CD4-positive, alpha-beta T cell (primary cell): Measurements from ENCODE around the gene SPRED2. TPM values are rescaled to one million over a fixed set of nuclear protein-coding genes. Genes with fewer than 3 reads are reported as not detected.

Experiments
- ATAC-seq: fragments of 200-7000 bp; cut with Tn5 transposase; one replicate; pipeline ENCODE4 v1.10.0; 2022; ENCODE audit warnings: mild to moderate bottlenecking; ENCODE audit not compliant: poor library complexity
- CTCF ChIA-PET: fragments of 350-600 bp; sonication (Branson Sonifier 250); formaldehyde crosslinking; loops from one replicate; lab custom pipeline; 2021; ENCODE audit warnings: antibody characterized with exemption, inconsistent platforms; lab: Charles Lee
- POLR2A ChIA-PET: fragments of 350-600 bp; sonication (Branson Sonifier 250); formaldehyde crosslinking; loops from one replicate; lab custom pipeline; 2021; ENCODE audit warnings: antibody characterized with exemption, inconsistent platforms; lab: Charles Lee
- DNase-seq, 14 experiments: peaks; one replicate each; pipeline ENCODE4 v3.0.0-alpha.2; 2013 to 2020; ENCODE audit warnings: mixed read lengths in 2 of 14
- H3K27ac ChIP-seq, 2 donors: one replicate each; pipeline versions ENCODE4 v1.5.1 to v1.7.0; 2013; ENCODE audit warnings: low read length in 2 of 2, low read depth in 1 of 2, mild to moderate bottlenecking in 1 of 2
- H3K27me3 ChIP-seq, 2 experiments: 1 replicate in 1 of 2; 2 replicates in 1 of 2; pipeline versions ENCODE4 v1.6.1 to v1.7.0; 2013; ENCODE audit warnings: low read length in 2 of 2, control low read depth in 1 of 2, mild to moderate bottlenecking in 1 of 2, moderate library complexity in 1 of 2; ENCODE audit not compliant: insufficient read depth in 2 of 2, control insufficient read depth in 1 of 2
- H3K36me3 ChIP-seq: one replicate; pipeline ENCODE4 v1.6.1; 2013; ENCODE audit warnings: low read length, control low read depth; ENCODE audit not compliant: insufficient read depth
- H3K4me1 ChIP-seq: one replicate; pipeline ENCODE4 v1.6.1; 2013; ENCODE audit warnings: low read length, control low read depth; ENCODE audit not compliant: insufficient read depth
- H3K4me3 ChIP-seq: one replicate; pipeline ENCODE4 v1.5.1; 2013; ENCODE audit warnings: mild to moderate bottlenecking, low read length, moderate library complexity
- H3K9me3 ChIP-seq, 2 experiments: 1 replicate in 1 of 2; 2 replicates in 1 of 2; pipeline versions ENCODE4 v1.6.1 to v1.7.0; 2013; ENCODE audit warnings: low read length in 2 of 2, mild to moderate bottlenecking in 2 of 2, control low read depth in 1 of 2, moderate library complexity in 1 of 2; ENCODE audit not compliant: control insufficient read depth in 1 of 2, insufficient read depth in 1 of 2
- H3K27ac Mint-ChIP-seq: one replicate; pipeline ENCODE4 v1.8.0; 2020; ENCODE audit warnings: mixed read lengths
- H3K27me3 Mint-ChIP-seq: one replicate; pipeline ENCODE4 v1.8.0; 2021; ENCODE audit warnings: mixed read lengths
- H3K36me3 Mint-ChIP-seq: one replicate; pipeline ENCODE4 v1.8.0; 2021; ENCODE audit warnings: low read depth, mixed read lengths
- H3K4me1 Mint-ChIP-seq: one replicate; pipeline ENCODE4 v1.8.0; 2021; ENCODE audit warnings: low read depth, mixed read lengths
- H3K4me3 Mint-ChIP-seq: one replicate; pipeline ENCODE4 v1.8.0; 2020; ENCODE audit warnings: mild to moderate bottlenecking, mixed read lengths
- H3K9me3 Mint-ChIP-seq: one replicate; pipeline ENCODE4 v1.8.0; 2020; ENCODE audit warnings: mixed read lengths
- intact Hi-C, 2 experiments: fragments of 100-400 bp; cut with DNase I in 1 of 2; cut with micrococcal nuclease in 1 of 2; formaldehyde crosslinking; loops; one replicate each; pipeline versions ENCODE4 v1.15.1 to v1.9.0; 2023 to 2025; cut with DNase I, micrococcal nuclease
- total RNA-seq, 174 experiments: library from RNA in 2 of 174; stranded (reverse) in 2 of 174; gene quantifications; one replicate each; pipeline ENCODE4 v1.2.3 and lab custom pipeline; 2021 to 2026
- TF ChIP-seq, protein P1 (sequence below): fragments of 200-600 bp; IDR thresholded peaks from one replicate; pipeline ENCODE4 v1.8.0; 2022; ENCODE audit warnings: antibody characterized with exemption, mild to moderate bottlenecking

The SPRED2 gene
- total RNA-seq, 2 experiments from 2014 or later = 2.5 to 2.8 TPM

DNA sequence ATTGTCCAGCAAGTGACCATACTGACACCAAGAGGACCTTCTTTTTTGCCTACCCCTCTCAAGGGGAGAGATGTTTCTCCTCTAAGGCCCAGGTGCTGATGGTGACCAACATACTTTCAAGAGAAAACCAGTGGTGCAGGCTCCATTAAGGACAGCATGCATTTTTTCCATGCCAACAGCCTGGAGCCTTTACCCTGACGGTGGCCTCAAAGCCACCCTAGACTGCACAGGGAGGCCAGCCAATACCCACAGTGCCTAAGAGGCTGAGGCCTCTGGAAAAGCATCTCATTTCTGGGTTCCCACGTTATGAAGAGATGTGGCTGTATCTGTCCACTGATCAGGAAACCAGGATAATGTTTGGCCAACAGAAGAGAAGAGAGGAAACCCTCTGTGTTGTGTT, 19.3 kb downstream of the SPRED2 start:
- Histone ChIP-seq H3K27me3 (no peaks in the 10 kb centered on the region), H3K27ac (no peak overlapping the region), H3K36me3 (no peaks in the 10 kb centered on the region), H3K4me1 (peaks cover 3% of the 10 kb centered on the region), H3K9me3 (no peaks in the 10 kb centered on the region), H3K4me3 (no peak overlapping the region)
- Mint-ChIP-seq H3K27ac (no peak overlapping the region), H3K27me3 (no peaks in the 10 kb centered on the region), H3K4me1 (peaks cover 15% of the 10 kb centered on the region), H3K36me3 (no peaks in the 10 kb centered on the region), H3K9me3 (no peaks in the 10 kb centered on the region), H3K4me3 (no peak overlapping the region)
- DNase-seq = no peak
- no peak for ATAC-seq
- TF ChIP-seq, protein P1, sequence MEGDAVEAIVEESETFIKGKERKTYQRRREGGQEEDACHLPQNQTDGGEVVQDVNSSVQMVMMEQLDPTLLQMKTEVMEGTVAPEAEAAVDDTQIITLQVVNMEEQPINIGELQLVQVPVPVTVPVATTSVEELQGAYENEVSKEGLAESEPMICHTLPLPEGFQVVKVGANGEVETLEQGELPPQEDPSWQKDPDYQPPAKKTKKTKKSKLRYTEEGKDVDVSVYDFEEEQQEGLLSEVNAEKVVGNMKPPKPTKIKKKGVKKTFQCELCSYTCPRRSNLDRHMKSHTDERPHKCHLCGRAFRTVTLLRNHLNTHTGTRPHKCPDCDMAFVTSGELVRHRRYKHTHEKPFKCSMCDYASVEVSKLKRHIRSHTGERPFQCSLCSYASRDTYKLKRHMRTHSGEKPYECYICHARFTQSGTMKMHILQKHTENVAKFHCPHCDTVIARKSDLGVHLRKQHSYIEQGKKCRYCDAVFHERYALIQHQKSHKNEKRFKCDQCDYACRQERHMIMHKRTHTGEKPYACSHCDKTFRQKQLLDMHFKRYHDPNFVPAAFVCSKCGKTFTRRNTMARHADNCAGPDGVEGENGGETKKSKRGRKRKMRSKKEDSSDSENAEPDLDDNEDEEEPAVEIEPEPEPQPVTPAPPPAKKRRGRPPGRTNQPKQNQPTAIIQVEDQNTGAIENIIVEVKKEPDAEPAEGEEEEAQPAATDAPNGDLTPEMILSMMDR = no peak
- ChIA-PET CTCF (no interaction called here), POLR2A (no interaction called here)
- intact Hi-C loops = no loop called here

DNA sequence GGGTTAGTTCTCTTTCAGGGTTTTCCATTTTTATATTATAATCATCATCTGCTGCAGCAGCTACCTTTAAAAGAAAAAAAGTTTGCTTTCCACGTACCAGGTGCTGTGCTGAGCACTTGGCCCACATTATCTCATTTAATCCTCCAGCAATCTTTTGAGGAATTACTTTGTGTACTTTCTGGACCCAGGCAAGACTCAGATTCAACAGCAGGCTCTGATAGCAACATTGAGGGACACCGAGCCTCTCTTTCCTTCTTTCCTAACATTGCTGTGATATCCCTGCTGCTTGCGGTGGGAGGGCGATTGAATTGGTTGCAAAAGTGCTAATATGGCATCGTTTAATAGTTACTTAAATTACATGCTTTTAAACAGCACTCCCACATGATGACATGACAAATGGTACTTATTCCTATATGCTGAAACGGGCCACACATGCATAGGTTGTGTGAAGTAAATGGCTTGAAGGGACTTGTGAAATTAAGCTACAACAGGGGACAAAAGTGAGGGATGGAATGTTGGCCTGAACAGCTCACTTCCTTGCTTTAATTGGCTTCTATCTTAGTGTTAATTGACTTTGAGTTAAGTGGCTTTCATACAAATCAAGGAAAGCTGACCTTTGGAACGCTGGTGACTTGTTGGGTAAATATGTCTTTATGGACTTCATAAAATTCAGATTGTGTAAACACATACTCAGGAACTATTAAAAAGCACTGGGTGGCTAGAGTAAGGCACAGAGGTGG, 21.2 kb downstream of the SPRED2 start:
- DNase-seq (no peak), ATAC-seq (no peak)
- no peaks in the 10 kb centered on the region for H3K27me3 Mint-ChIP-seq
- no peaks in the 10 kb centered on the region for H3K27me3 ChIP-seq
- no peaks in the 10 kb centered on the region for H3K9me3 ChIP-seq
- ChIA-PET CTCF (no interaction called here), POLR2A (no interaction called here)
- peaks cover 10% of the 10 kb centered on the region for H3K4me1 Mint-ChIP-seq
- H3K4me3 ChIP-seq = no peak overlapping the region
- H3K36me3 Mint-ChIP-seq = no peaks in the 10 kb centered on the region
- H3K27ac ChIP-seq = no peak overlapping the region
- H3K4me1 ChIP-seq = peaks cover 4% of the 10 kb centered on the region
- no peaks in the 10 kb centered on the region for H3K36me3 ChIP-seq
- TF ChIP-seq, protein P1 = no peak
- no peak overlapping the region for H3K27ac Mint-ChIP-seq
- no peaks in the 10 kb centered on the region for H3K9me3 Mint-ChIP-seq
- intact Hi-C loops = no loop called here
- H3K4me3 Mint-ChIP-seq = no peak overlapping the region

GRCh38 chr2:65409045-65409444, 23.4 kb downstream of the SPRED2 start:
- Histone ChIP-seq H3K27ac (no peak overlapping the region), H3K27me3 (no peaks in the 10 kb centered on the region), H3K4me3 (no peak overlapping the region), H3K4me1 (peaks cover 4% of the 10 kb centered on the region), H3K36me3 (no peaks in the 10 kb centered on the region), H3K9me3 (no peaks in the 10 kb centered on the region)
- TF ChIP-seq, protein P1 = no peak
- ATAC-seq (no peak), DNase-seq (no peak)
- H3K27ac Mint-ChIP-seq = no peak overlapping the region
- no peaks in the 10 kb centered on the region for H3K9me3 Mint-ChIP-seq
- ChIA-PET CTCF (no interaction called here), POLR2A (no interaction called here)
- no peak overlapping the region for H3K4me3 Mint-ChIP-seq
- H3K36me3 Mint-ChIP-seq = no peaks in the 10 kb centered on the region
- peaks cover 6% of the 10 kb centered on the region for H3K27me3 Mint-ChIP-seq
- H3K4me1 Mint-ChIP-seq = peaks cover 11% of the 10 kb centered on the region
- intact Hi-C loops = no loop called here
